GM23338 (cell line): ENCODE measurements around the gene FAF1. TPM values are rescaled to one million over a fixed set of nuclear protein-coding genes. Genes with fewer than 3 reads are reported as not detected.

Experiments
- ATAC-seq: fragments of 200-7000 bp; cut with Tn5 transposase; 3 replicates; pipeline ENCODE4 v1.9.1; 2020
- DNase-seq: peaks from one replicate; pipeline ENCODE4 v3.0.0-alpha.2; 2015; ENCODE audit warnings: low spot score
- H2AFZ ChIP-seq: fragments of 200-600 bp; sonication (generic); 2 replicates; pipeline ENCODE4 v1.8.0; 2016; ENCODE audit warnings: antibody characterized with exemption, mild to moderate bottlenecking, moderate library complexity
- H3F3A ChIP-seq: fragments of 200-600 bp; sonication (generic); replicated peaks from 2 replicates; pipeline ENCODE4 v1.8.0; 2017; ENCODE audit warnings: antibody characterized with exemption, mixed run types, low read depth
- H3K27ac ChIP-seq: fragments of 200-600 bp; sonication (generic); 2 replicates; pipeline ENCODE4 v1.6.1; 2016; ENCODE audit warnings: low read depth
- H3K27me3 ChIP-seq: fragments of 200-600 bp; sonication (generic); 2 replicates; pipeline ENCODE4 v1.8.0; 2016; ENCODE audit warnings: mild to moderate bottlenecking, mixed run types, moderate library complexity; ENCODE audit not compliant: insufficient read depth
- H3K36me3 ChIP-seq: fragments of 200-600 bp; sonication (generic); 2 replicates; pipeline ENCODE4 v1.8.0; 2016; ENCODE audit warnings: mild to moderate bottlenecking; ENCODE audit not compliant: insufficient read depth
- H3K4me1 ChIP-seq: fragments of 200-600 bp; sonication (generic); 2 replicates; pipeline ENCODE4 v1.8.0; 2016; ENCODE audit warnings: mild to moderate bottlenecking, moderate library complexity; ENCODE audit not compliant: insufficient read depth
- H3K4me2 ChIP-seq: fragments of 200-600 bp; sonication (generic); 2 replicates; pipeline ENCODE4 v1.7.1; 2017; ENCODE audit warnings: mixed run types
- H3K4me3 ChIP-seq: fragments of 200-600 bp; sonication (generic); 2 replicates; pipeline ENCODE4 v1.6.1; 2016; ENCODE audit warnings: mixed run types
- H3K79me2 ChIP-seq: fragments of 200-600 bp; sonication (generic); replicated peaks from 2 replicates; pipeline ENCODE4 v1.8.0; 2017; ENCODE audit warnings: mild to moderate bottlenecking; ENCODE audit not compliant: insufficient read depth
- H3K9me2 ChIP-seq: fragments of 200-600 bp; sonication (generic); 2 replicates; pipeline ENCODE4 v1.8.0; 2017; ENCODE audit not compliant: insufficient read depth
- H4K20me1 ChIP-seq: fragments of 200-600 bp; sonication (generic); replicated peaks from 2 replicates; pipeline ENCODE4 v1.8.0; 2017; ENCODE audit warnings: mild to moderate bottlenecking; ENCODE audit not compliant: insufficient read depth
- H3K27ac Mint-ChIP-seq: 2 replicates; pipeline ENCODE4 v1.8.0; 2020; ENCODE audit warnings: inconsistent platforms, mild to moderate bottlenecking, moderate library complexity, mixed read lengths
- H3K27me3 Mint-ChIP-seq: 3 replicates; pipeline ENCODE4 v1.8.0; 2022; ENCODE audit warnings: low read depth, mild to moderate bottlenecking, moderate library complexity, mixed read lengths, inconsistent platforms; ENCODE audit not compliant: insufficient read depth, poor library complexity
- H3K36me3 Mint-ChIP-seq: 3 replicates; pipeline ENCODE4 v1.8.0; 2021; ENCODE audit warnings: low read depth, mild to moderate bottlenecking, inconsistent platforms, moderate library complexity, mixed read lengths
- H3K4me1 Mint-ChIP-seq: 3 replicates; pipeline ENCODE4 v1.8.0; 2020; ENCODE audit warnings: mild to moderate bottlenecking, inconsistent platforms, mixed read lengths
- H3K4me3 Mint-ChIP-seq: 3 replicates; pipeline ENCODE4 v1.8.0; 2021; ENCODE audit warnings: moderate library complexity, mild to moderate bottlenecking, inconsistent platforms, mixed read lengths
- H3K9me3 Mint-ChIP-seq: 3 replicates; pipeline ENCODE4 v1.8.0; 2020; ENCODE audit warnings: moderate library complexity, mild to moderate bottlenecking, inconsistent platforms, mixed read lengths
- CREB1 ChIP-seq: fragments of 250-450 bp; sonication (Bioruptor Pico); IDR thresholded peaks from 2 replicates; pipeline ENCODE4 v1.5.0; 2020; ENCODE audit warnings: low read depth, mild to moderate bottlenecking, moderate library complexity
- ETS1 ChIP-seq: IDR thresholded peaks from 2 replicates; pipeline ENCODE4 v1.6.1; 2016; ENCODE audit warnings: antibody characterized with exemption
- EZH2 ChIP-seq: fragments of 200-600 bp; sonication (generic); IDR thresholded peaks from one replicate; pipeline ENCODE4 v1.8.0; 2017; ENCODE audit warnings: antibody characterized with exemption, mild to moderate bottlenecking, low read depth; ENCODE audit not compliant: unreplicated experiment
- EZH2phosphoT487 ChIP-seq: fragments of 200-600 bp; sonication (generic); IDR thresholded peaks from one replicate; pipeline ENCODE4 v1.8.1; 2018; ENCODE audit warnings: antibody characterized with exemption; ENCODE audit not compliant: unreplicated experiment
- JUNB ChIP-seq: IDR thresholded peaks from one replicate; pipeline ENCODE4 v1.6.1; 2016; ENCODE audit warnings: antibody characterized with exemption; ENCODE audit not compliant: unreplicated experiment
- NANOG ChIP-seq: IDR thresholded peaks from 2 replicates; pipeline ENCODE4 v1.6.1; 2016; ENCODE audit warnings: antibody characterized with exemption, borderline replicate concordance
- POLR2AphosphoS5 ChIP-seq: IDR thresholded peaks from 2 replicates; pipeline ENCODE4 v1.6.1; 2016; ENCODE audit warnings: antibody characterized with exemption, low read depth
- STAT1 ChIP-seq: IDR thresholded peaks from one replicate; pipeline ENCODE4 v1.6.1; 2016; ENCODE audit warnings: antibody characterized with exemption; ENCODE audit not compliant: unreplicated experiment
- ZNF114 ChIP-seq: fragments of 250-450 bp; sonication (Bioruptor Pico); IDR thresholded peaks from 2 replicates; pipeline ENCODE4 v1.5.0; 2020; ENCODE audit warnings: mild to moderate bottlenecking, moderate library complexity
- ZNF331 ChIP-seq: fragments of 250-450 bp; sonication (Bioruptor Pico); IDR thresholded peaks from 2 replicates; pipeline ENCODE4 v1.5.0; 2020; ENCODE audit warnings: low read depth, mild to moderate bottlenecking, moderate library complexity
- polyA plus RNA-seq: library from polyadenylated mRNA; unstranded; fragments of >200 nt; fragmentation: Nextera tagmentation; extraction: Ambion mirVana; gene quantifications from 2 replicates; pipeline ENCODE4 v1.2.1, GENCODE V29; 2016
- total RNA-seq: library from RNA; depleted of rRNA; stranded (reverse); fragments of >200 nt; shearing (Covaris generic); gene quantifications from 2 replicates; pipeline ENCODE4 v1.2.3, GENCODE V29; 2014
- TF ChIP-seq, protein P1 (sequence below): IDR thresholded peaks from one replicate; pipeline ENCODE4 v1.6.1; 2018; ENCODE audit warnings: antibody characterized with exemption; ENCODE audit not compliant: unreplicated experiment
- TF ChIP-seq, protein P2 (sequence below): fragments of 250-450 bp; sonication (Bioruptor Pico); IDR thresholded peaks from 2 replicates; pipeline ENCODE4 v1.5.0; 2020; ENCODE audit warnings: mild to moderate bottlenecking, moderate library complexity

FAF1 gene
- total and polyA plus RNA-seq, 2 experiments from 2014 or later: 24.1 to 53.2 TPM

DNA sequence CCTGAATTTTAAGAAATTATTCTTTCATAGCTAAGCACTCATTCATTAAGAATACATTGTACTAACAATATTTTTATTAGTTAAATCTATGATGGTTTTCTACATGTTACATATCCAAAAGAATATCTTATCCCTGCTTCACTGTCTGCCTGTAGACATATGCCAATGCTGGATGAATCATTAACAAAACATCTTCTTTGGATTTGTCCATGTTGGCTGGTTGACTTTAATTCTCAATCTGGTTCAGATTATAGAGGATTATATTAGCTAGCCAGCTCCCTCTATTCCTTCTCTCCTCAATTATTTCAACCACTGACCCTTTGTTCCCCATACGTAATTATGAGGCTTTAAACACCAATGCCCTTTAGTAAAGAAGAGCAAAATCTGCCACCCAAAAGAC lies 398.0 kb downstream of the FAF1 start:
- H3K27ac ChIP-seq: no peak overlapping the region
- TF ChIP-seq EZH2 (no peak), ETS1 (no peak), ZNF114 (CRISPR knock-in tag) (no peak), NANOG (no peak), STAT1 (no peak)
- Mint-ChIP-seq H3K27ac (no peak overlapping the region), H3K27me3 (peaks cover 2% of the 10 kb centered on the region), H3K4me1 (peaks cover 12% of the 10 kb centered on the region; the same call in 2 of the 3 replicates), H3K9me3 (no peaks in the 10 kb centered on the region), H3K4me3 (no peak overlapping the region), H3K36me3 (no peaks in the 10 kb centered on the region)
- ATAC-seq: no peak
- H3K4me1 ChIP-seq: peaks cover 6% of the 10 kb centered on the region; the same call in 1 of the 2 replicates
- H3K36me3 ChIP-seq: no peaks in the 10 kb centered on the region
- no peaks in the 10 kb centered on the region for H3K9me2 ChIP-seq
- DNase-seq: no peak
- H3K27me3 ChIP-seq: no peaks in the 10 kb centered on the region
- H2AFZ ChIP-seq: no peak overlapping the region
- H3K79me2 ChIP-seq: no peaks in the 10 kb centered on the region
- no peaks in the 10 kb centered on the region for H4K20me1 ChIP-seq
- H3K4me2 ChIP-seq: no peak overlapping the region
- H3K4me3 ChIP-seq: no peak overlapping the region
- H3F3A ChIP-seq: no peaks in the 10 kb centered on the region

DNA sequence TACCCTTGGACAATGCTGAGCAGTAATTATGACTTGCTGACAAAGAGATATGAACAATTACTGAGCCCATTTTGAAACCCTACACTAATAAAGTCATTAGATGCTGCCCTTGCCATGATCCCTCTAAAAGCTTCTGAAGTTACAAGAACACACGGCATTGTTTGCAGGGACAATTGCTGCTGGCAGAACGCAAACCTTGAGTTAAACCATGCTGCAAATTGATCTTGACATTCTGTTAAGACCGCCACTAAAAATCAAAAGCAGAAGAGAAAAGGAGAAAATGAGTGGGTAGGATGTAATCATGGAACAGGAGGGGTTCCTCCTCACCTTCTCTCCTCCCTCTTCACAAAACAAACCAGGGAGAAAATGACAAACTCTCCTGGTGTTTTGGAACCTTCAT lies 400.6 kb downstream of the FAF1 start:
- Histone ChIP-seq H3K79me2 (no peaks in the 10 kb centered on the region), H3F3A (no peaks in the 10 kb centered on the region), H3K27me3 (no peaks in the 10 kb centered on the region), H3K4me3 (no peak overlapping the region), H3K9me2 (no peaks in the 10 kb centered on the region), H3K4me1 (no peaks in the 10 kb centered on the region), H4K20me1 (no peaks in the 10 kb centered on the region), H2AFZ (no peak overlapping the region), H3K36me3 (no peaks in the 10 kb centered on the region), H3K27ac (no peak overlapping the region), H3K4me2 (no peak overlapping the region)
- peaks cover 2% of the 10 kb centered on the region for H3K27me3 Mint-ChIP-seq
- no peak overlapping the region for H3K4me3 Mint-ChIP-seq
- H3K27ac Mint-ChIP-seq: no peak overlapping the region
- H3K36me3 Mint-ChIP-seq: no peaks in the 10 kb centered on the region
- ATAC-seq (no peak), DNase-seq (no peak)
- no peaks in the 10 kb centered on the region for H3K9me3 Mint-ChIP-seq
- H3K4me1 Mint-ChIP-seq: peaks cover 6% of the 10 kb centered on the region; the same call in 2 of the 3 replicates
- TF ChIP-seq JUNB (no peak), EZH2phosphoT487 (no peak), ZNF331 (CRISPR knock-in tag) (no peak), POLR2AphosphoS5 (no peak), EZH2 (no peak), CREB1 (CRISPR knock-in tag) (no peak), NANOG (no peak)
- TF ChIP-seq, protein P1, sequence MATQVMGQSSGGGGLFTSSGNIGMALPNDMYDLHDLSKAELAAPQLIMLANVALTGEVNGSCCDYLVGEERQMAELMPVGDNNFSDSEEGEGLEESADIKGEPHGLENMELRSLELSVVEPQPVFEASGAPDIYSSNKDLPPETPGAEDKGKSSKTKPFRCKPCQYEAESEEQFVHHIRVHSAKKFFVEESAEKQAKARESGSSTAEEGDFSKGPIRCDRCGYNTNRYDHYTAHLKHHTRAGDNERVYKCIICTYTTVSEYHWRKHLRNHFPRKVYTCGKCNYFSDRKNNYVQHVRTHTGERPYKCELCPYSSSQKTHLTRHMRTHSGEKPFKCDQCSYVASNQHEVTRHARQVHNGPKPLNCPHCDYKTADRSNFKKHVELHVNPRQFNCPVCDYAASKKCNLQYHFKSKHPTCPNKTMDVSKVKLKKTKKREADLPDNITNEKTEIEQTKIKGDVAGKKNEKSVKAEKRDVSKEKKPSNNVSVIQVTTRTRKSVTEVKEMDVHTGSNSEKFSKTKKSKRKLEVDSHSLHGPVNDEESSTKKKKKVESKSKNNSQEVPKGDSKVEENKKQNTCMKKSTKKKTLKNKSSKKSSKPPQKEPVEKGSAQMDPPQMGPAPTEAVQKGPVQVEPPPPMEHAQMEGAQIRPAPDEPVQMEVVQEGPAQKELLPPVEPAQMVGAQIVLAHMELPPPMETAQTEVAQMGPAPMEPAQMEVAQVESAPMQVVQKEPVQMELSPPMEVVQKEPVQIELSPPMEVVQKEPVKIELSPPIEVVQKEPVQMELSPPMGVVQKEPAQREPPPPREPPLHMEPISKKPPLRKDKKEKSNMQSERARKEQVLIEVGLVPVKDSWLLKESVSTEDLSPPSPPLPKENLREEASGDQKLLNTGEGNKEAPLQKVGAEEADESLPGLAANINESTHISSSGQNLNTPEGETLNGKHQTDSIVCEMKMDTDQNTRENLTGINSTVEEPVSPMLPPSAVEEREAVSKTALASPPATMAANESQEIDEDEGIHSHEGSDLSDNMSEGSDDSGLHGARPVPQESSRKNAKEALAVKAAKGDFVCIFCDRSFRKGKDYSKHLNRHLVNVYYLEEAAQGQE: no peak
- TF ChIP-seq, protein P2, sequence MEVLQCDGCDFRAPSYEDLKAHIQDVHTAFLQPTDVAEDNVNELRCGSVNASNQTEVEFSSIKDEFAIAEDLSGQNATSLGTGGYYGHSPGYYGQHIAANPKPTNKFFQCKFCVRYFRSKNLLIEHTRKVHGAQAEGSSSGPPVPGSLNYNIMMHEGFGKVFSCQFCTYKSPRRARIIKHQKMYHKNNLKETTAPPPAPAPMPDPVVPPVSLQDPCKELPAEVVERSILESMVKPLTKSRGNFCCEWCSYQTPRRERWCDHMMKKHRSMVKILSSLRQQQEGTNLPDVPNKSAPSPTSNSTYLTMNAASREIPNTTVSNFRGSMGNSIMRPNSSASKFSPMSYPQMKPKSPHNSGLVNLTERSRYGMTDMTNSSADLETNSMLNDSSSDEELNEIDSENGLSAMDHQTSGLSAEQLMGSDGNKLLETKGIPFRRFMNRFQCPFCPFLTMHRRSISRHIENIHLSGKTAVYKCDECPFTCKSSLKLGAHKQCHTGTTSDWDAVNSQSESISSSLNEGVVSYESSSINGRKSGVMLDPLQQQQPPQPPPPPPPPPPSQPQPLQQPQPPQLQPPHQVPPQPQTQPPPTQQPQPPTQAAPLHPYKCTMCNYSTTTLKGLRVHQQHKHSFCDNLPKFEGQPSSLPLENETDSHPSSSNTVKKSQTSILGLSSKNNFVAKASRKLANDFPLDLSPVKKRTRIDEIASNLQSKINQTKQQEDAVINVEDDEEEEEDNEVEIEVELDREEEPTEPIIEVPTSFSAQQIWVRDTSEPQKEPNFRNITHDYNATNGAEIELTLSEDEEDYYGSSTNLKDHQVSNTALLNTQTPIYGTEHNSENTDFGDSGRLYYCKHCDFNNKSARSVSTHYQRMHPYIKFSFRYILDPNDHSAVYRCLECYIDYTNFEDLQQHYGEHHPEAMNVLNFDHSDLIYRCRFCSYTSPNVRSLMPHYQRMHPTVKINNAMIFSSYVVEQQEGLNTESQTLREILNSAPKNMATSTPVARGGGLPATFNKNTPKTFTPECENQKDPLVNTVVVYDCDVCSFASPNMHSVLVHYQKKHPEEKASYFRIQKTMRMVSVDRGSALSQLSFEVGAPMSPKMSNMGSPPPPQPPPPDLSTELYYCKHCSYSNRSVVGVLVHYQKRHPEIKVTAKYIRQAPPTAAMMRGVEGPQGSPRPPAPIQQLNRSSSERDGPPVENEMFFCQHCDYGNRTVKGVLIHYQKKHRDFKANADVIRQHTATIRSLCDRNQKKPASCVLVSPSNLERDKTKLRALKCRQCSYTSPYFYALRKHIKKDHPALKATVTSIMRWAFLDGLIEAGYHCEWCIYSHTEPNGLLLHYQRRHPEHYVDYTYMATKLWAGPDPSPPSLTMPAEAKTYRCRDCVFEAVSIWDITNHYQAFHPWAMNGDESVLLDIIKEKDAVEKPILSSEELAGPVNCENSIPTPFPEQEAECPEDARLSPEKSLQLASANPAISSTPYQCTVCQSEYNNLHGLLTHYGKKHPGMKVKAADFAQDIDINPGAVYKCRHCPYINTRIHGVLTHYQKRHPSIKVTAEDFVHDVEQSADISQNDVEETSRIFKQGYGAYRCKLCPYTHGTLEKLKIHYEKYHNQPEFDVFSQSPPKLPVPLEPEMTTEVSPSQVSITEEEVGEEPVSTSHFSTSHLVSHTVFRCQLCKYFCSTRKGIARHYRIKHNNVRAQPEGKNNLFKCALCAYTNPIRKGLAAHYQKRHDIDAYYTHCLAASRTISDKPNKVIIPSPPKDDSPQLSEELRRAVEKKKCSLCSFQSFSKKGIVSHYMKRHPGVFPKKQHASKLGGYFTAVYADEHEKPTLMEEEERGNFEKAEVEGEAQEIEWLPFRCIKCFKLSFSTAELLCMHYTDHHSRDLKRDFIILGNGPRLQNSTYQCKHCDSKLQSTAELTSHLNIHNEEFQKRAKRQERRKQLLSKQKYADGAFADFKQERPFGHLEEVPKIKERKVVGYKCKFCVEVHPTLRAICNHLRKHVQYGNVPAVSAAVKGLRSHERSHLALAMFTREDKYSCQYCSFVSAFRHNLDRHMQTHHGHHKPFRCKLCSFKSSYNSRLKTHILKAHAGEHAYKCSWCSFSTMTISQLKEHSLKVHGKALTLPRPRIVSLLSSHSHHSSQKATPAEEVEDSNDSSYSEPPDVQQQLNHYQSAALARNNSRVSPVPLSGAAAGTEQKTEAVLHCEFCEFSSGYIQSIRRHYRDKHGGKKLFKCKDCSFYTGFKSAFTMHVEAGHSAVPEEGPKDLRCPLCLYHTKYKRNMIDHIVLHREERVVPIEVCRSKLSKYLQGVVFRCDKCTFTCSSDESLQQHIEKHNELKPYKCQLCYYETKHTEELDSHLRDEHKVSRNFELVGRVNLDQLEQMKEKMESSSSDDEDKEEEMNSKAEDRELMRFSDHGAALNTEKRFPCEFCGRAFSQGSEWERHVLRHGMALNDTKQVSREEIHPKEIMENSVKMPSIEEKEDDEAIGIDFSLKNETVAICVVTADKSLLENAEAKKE (CRISPR knock-in tag): no peak
